Head of caudate nucleus (tissue), 42 donors: ENCODE measurements around the gene HES5.
"Not testable (repeated sequence)": the region's sequence is repeated elsewhere in the genome, so short reads cannot be mapped to it uniquely, and the experiment has no call there.

Experiments used
- DNase-seq, 42 donors: peaks; one replicate each; pipeline versions ENCODE4 v3.0.0 to v3.0.0-alpha.2; 2020 to 2021; ENCODE audit warnings: mixed read lengths in 7 of 42
- intact Hi-C: fragments of 100-400 bp; cut with DNase I; formaldehyde crosslinking; loops from one replicate; pipeline ENCODE4 v1.15.0; 2022

Gene HES5

GRCh38 chr1:2561898-2562895 is 32.1 kb upstream of the HES5 start:
- no peak for DNase-seq
- intact Hi-C loops: no loop called here

DNA sequence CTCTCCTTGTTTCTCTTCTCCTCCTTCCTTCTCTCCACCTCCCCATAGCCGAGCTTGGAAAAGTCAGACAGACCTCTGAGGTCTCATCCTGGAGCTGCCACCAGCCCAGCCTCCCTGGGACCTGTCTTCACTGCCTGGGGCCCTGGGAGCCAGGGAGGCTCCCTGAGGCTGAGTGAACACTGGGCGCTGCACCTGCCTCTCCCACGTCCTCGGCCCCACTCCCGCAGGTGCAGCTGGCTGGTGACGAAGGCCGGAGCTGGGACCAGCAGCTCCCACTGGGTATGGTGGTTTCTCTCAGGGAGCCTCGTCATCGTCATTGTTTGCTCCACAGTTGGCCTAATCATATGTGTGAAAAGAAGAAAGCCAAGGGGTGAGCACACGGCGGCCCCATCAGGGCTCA is 31.4 kb upstream of the HES5 start:
- intact Hi-C loops: no loop called here
- DNase-seq: no peak

DNA sequence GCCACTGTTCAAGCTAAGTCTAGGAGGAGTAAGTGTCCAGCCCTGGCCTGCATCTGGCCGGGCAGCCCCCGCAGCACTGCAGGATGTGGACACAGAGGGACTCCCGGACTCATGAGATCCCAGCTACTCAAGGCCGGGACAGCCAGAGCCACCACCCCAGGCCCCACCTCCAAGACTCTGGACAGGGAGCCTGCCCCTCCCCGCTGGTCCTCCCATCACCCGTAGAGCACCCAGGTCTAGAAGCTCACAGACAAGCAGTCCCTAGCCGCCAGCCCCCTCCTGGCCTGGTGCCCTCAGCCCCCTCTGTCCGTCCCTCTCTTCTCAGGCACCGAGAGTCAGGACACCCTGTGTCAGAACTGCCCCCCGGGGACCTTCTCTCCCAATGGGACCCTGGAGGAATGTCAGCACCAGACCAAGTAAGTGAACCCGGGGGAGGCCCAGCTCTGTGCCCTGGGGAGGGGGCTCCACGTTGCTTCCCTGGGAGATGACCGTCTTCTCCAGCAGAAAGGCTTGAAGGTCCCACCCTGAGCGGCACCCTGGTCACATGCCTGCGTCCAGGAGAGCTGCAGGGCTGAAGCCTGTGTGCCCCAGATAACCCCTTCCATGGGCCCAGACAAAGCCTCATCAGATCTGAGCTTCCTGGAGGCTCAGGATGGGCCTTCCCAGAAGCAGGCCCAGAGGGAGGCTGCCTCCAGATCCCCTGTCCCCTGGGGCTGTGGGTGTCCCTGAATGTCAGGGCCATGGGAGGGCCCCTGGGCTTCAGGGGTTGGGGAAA is 30.4 kb upstream of the HES5 start:
- DNase-seq: peak in 1 of 42 donors; percentile 16

GRCh38 chr1:2559509-2560298 is 29.6 kb upstream of the HES5 start:
- DNase-seq: peak in 1 of 42 donors; percentile 14
- intact Hi-C loops: no loop called here

More for the DNA sequence above, 30.4 kb upstream of the HES5 start:
- intact Hi-C loops: no loop called here

DNA sequence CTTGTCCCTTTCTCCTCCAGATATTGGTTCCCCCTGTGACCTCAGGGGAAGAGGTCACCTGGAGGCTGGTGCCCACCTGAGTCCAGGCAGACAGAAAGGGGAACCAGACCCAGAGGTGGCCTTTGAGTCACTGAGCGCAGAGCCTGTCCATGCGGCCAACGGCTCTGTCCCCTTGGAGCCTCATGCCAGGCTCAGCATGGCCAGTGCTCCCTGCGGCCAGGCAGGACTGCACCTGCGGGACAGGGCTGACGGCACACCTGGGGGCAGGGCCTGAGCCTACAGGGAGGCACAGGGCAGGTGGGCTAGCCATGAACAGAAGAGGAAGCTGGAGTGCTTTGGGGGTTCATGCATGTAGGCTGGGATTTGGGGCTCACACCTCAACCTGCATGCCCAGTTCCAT is 28.8 kb upstream of the HES5 start:
- intact Hi-C loops: no loop called here
- DNase-seq: no peak

- intact Hi-C loops: no loop called here
- DNase-seq: no peak
Measured at GRCh38 chr1:2558420-2558819, 28.4 kb upstream of the HES5 start.

- intact Hi-C loops: no loop called here
Measured at GRCh38 chr1:2557482-2558400, 27.7 kb upstream of the HES5 start.

DNA sequence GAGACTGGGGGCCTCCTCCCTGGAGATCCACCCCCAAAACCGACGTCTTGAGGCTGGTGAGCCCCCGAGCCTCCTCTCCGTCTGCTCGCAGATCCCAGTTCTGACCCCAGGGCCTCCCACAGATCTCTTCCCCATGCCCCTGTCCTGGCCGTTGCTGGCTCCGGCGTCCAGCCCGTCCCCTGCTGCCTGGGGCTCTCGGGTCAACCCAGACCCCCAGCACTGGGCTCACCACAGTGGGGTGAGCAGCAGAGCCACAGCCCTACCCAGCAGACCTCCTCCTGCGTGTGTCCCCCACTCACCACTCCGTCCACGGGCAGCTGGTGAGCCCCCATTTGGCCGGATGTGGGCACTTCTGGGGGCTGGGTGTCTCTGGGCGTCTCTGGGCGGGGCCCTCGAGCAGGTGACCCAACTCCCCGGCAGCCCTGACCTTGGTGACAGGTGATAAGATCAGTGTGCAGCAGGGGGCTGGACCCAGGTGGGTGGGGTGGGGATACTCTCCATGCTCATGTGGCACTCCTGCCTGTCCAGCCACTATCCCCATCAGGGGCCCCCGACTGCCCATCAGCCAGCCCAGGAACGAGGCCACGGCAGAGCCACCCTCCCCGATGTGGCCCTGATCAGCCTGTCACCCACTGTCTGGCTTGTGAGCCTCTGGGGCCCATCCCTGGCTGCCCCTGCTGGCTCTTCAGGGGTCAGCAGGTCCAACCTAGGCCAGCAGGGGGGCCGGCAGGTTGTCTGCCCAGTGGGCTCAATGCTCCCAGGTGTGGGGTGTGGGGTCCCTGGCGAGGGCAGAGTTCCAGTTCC is 26.8 kb upstream of the HES5 start:
- no peak for DNase-seq
- intact Hi-C loops: no loop called here

More at GRCh38 chr1:2557482-2558400, 27.7 kb upstream of the HES5 start:
- DNase-seq: no peak

DNA sequence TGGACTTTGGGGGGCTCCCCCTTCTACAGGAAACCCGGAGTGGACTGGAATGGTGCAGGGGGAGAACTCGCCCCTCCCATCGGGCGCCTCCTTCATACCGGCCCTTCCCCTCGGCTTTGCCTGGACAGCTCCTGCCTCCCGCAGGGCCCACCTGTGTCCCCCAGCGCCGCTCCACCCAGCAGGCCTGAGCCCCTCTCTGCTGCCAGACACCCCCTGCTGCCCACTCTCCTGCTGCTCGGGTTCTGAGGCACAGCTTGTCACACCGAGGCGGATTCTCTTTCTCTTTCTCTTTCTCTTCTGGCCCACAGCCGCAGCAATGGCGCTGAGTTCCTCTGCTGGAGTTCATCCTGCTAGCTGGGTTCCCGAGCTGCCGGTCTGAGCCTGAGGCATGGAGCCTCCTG is 26.2 kb upstream of the HES5 start, which contains the start of gene TNFRSF14:
TSS of gene TNFRSF14 (plus strand) at position 95 of the 401 bp plus-strand sequence. CDS start at position 389, 294 bp downstream.
- intact Hi-C loops: no loop called here
- peak in 7 of 42 donors; percentile 31 to 67 (median 42) for DNase-seq

GRCh38 chr1:2555634-2556276 is 25.7 kb upstream of the HES5 start:
- intact Hi-C loops: no loop called here
- DNase-seq: peak in 25 of 42 donors; percentile 31 to 75 (median 55)

DNA sequence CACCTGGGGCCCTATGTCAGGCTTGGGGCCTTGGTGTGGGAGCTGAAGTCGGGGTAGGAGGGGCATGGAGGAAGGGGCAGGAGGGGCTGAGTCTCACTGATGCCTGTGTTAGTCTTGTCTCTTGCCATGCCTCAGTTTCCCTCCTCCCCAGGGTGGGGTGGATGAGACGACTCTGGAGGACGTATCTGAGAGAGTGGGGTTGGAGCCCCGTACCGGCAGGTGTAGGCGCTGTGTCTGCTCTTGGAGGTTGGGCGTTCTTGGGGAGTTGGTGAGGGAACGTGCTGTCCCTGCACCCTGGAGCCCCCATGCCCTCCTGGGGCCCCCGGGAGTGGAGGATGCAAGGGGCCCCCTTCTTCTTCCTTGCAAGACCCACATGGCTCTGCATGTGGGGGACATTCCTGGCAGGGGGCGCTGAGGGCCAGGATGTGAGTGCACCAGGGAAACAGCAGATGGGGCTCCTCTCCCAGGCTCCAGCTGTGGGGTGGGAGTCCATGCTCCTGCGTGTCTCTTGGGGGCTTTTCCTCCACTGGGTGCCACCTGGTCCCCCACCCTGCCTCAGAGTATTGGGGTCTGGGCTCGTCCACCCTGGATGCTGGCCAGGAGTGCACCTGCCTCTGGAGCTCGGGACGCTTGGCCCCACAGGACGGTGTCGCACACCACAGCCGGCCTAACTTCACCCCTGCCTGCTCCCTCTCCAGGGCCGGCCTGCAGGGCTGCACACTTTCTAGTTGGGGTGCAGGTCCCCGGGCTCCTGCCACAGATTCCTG is 24.7 kb upstream of the HES5 start:
- intact Hi-C loops: no loop called here

DNA sequence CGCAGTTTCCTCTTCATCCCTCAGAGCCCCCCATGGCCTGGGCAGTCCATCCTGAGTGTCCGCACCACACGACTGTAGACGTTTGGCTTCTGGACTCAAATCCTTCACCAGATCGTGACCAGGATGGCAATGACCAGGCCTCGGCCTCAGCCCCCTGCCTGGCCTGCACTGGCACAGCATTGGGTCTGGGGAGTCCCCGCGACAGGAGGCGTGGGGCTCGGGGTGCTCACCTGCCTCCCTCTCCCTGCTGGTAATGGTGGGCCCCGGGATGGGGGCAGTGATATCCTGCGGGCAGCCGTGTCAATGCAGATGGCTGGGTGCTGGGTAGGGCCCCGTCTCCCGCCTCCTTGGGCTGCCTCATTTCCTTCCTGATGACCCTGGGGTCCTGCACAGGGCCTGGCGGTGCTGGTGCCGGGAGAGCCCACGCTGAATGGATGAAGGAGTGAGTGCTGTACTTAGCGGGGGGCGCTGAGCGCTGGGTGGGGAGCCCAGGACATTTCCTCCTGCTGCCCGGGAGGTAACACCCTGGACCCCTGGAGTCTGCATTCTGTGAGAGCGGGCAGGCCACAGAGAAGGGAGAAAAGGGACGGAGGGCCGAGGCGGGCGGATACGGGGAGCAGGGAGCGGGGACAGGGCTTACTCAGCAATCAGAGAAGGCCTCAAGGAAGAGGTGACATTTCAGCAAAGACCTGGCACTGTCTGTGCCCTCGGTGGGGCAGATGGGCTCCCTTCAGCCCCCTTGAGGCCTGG is 24.0 kb upstream of the HES5 start:
- no peak for DNase-seq
- intact Hi-C loops: no loop called here

More for the DNA sequence above, 24.7 kb upstream of the HES5 start:
- peak in 3 of 42 donors; percentile 27 to 43 (median 33) for DNase-seq

- DNase-seq, intact Hi-C loops: not testable (repeated sequence)
Measured at GRCh38 chr1:2553076-2553475, 23.0 kb upstream of the HES5 start.

- no peak for DNase-seq
- intact Hi-C loops: no loop called here
Measured at GRCh38 chr1:2552189-2552588, 22.1 kb upstream of the HES5 start.

GRCh38 chr1:2551544-2551943 is 21.5 kb upstream of the HES5 start:
- DNase-seq, intact Hi-C loops: not testable (repeated sequence)
